A549 (cell line): ENCODE data around the gene RBBP5.

Source experiments
- POLR2A ChIP-seq: IDR thresholded peaks from 2 replicates; pipeline ENCODE4 v1.6.1; 2012; ENCODE audit warnings: mild to moderate bottlenecking, low read length
- POLR2AphosphoS2 ChIP-seq: conservative IDR thresholded peaks from 2 replicates; pipeline ENCODE4 v1.6.1; 2012; ENCODE audit warnings: low read length, improper control_type of control experiment, inconsistent platforms

GRCh38 chr1:205109269-205109668 is 12.5 kb downstream of the RBBP5 start:
- no peak for TF ChIP-seq POLR2AphosphoS2
- no peak for TF ChIP-seq POLR2A
